Germinal center (tissue), 1 donor: Measurements from ENCODE around the gene POLG.

Source experiments
- DNase-seq: peaks from one replicate; pipeline ENCODE4 v3.0.0; 2012; ENCODE audit warnings: mixed read lengths, low spot score

POLG gene

GRCh38 chr15:89356634-89357298 lies 22.1 kb upstream of the POLG start:
- DNase-seq = no peak

- no peak for DNase-seq
Observed at GRCh38 chr15:89353991-89354390, 19.4 kb upstream of the POLG start.

GRCh38 chr15:89352476-89352875 lies 17.9 kb upstream of the POLG start:
- no peak for DNase-seq

- DNase-seq = no peak
Observed at GRCh38 chr15:89349206-89349558, 14.6 kb upstream of the POLG start.

- DNase-seq = no peak
Observed at GRCh38 chr15:89346516-89347231, 12.1 kb upstream of the POLG start.

- no peak for DNase-seq
Observed at GRCh38 chr15:89345248-89345647, 10.6 kb upstream of the POLG start.

GRCh38 chr15:89342840-89343239 lies 8.2 kb upstream of the POLG start:
- no peak for DNase-seq

- no peak for DNase-seq
Observed at GRCh38 chr15:89341316-89342005, 6.8 kb upstream of the POLG start.

GRCh38 chr15:89340573-89340972 lies 5.9 kb upstream of the POLG start:
- no peak for DNase-seq

GRCh38 chr15:89338036-89338435 lies 3.4 kb upstream of the POLG start:
- no peak for DNase-seq

- peak; percentile 28 for DNase-seq
Observed at GRCh38 chr15:89335298-89336041, 846 bp upstream of the POLG start.

GRCh38 chr15:89333959-89334509 lies 590 bp downstream of the POLG start:
- no peak for DNase-seq

- no peak for DNase-seq
Observed at GRCh38 chr15:89333011-89333860, 1.4 kb downstream of the POLG start.

GRCh38 chr15:89332446-89332845 lies 2.2 kb downstream of the POLG start:
- DNase-seq = peak; percentile 57

- DNase-seq = no peak
Observed at GRCh38 chr15:89330881-89331595, 3.6 kb downstream of the POLG start.

- DNase-seq = no peak
Observed at GRCh38 chr15:89330119-89330518, 4.5 kb downstream of the POLG start.

GRCh38 chr15:89329329-89330084 lies 5.1 kb downstream of the POLG start:
- DNase-seq = no peak

GRCh38 chr15:89328398-89329254 lies 6.0 kb downstream of the POLG start:
- no peak for DNase-seq

- DNase-seq = no peak
Observed at GRCh38 chr15:89327113-89327512, 7.5 kb downstream of the POLG start.
